H1 (cell line): ENCODE measurements around the gene TMEM163. TPM values are rescaled to one million over a fixed set of nuclear protein-coding genes. Genes with fewer than 3 reads are reported as not detected.

ENCODE experiments used
- CTCF ChIA-PET: fragments of 300-600 bp; sonication (Branson Sonifier 250); formaldehyde crosslinking; loops from one replicate; lab custom pipeline; 2021; ENCODE audit not compliant: partially characterized antibody; lab: Charles Lee
- POLR2A ChIA-PET: fragments of 300-600 bp; sonication (Branson Sonifier 250); formaldehyde crosslinking; loops from one replicate; lab custom pipeline; 2021; ENCODE audit warnings: inconsistent platforms; ENCODE audit not compliant: partially characterized antibody; lab: Charles Lee
- DNase-seq, 2 experiments: peaks; one replicate each; pipeline versions ENCODE4 v3.0.0 to v3.0.0-alpha.2; 2010 to 2022; ENCODE audit warnings: low spot score in 2 of 2, low read depth in 1 of 2, mixed read lengths in 1 of 2
- FAIRE-seq: peaks from 2 replicates; lab custom pipeline; 2011; peaks lifted over from hg19 to GRCh38; lab: Jason Lieb, UNC
- H2AFZ ChIP-seq: 2 replicates; pipeline ENCODE4 v1.8.1; 2012; ENCODE audit warnings: low read length, inconsistent platforms
- H2AK5ac ChIP-seq: 2 replicates; pipeline ENCODE4 v1.6.1; 2013; ENCODE audit warnings: low read depth, low read length
- H2BK120ac ChIP-seq: replicated peaks from 2 replicates; pipeline ENCODE3; 2013; ENCODE audit warnings: low read depth, low read length, inconsistent platforms
- H2BK12ac ChIP-seq: 2 replicates; pipeline ENCODE4 v1.6.1; 2013; ENCODE audit warnings: low read depth, low read length
- H2BK15ac ChIP-seq: 2 replicates; pipeline ENCODE4 v1.6.1; 2013; ENCODE audit warnings: low read length
- H2BK20ac ChIP-seq: 2 replicates; pipeline ENCODE4 v1.6.1; 2013; ENCODE audit warnings: low read length
- H2BK5ac ChIP-seq: 2 replicates; pipeline ENCODE4 v1.6.1; 2013; ENCODE audit warnings: low read depth, low read length
- H3K14ac ChIP-seq: 2 replicates; pipeline ENCODE4 v1.6.1; 2013; ENCODE audit warnings: inconsistent platforms; ENCODE audit not compliant: insufficient read length
- H3K18ac ChIP-seq: 2 replicates; pipeline ENCODE4 v1.6.1; 2013; ENCODE audit warnings: low read length; ENCODE audit errors: extremely low read depth
- H3K23ac ChIP-seq: 2 replicates; pipeline ENCODE4 v1.6.1; 2013; ENCODE audit warnings: inconsistent platforms; ENCODE audit not compliant: insufficient read length
- H3K23me2 ChIP-seq: 2 replicates; pipeline ENCODE4 v1.6.1; 2013; ENCODE audit warnings: low read depth, low read length
- H3K27ac ChIP-seq: 2 replicates; pipeline ENCODE4 v1.6.1; 2011; ENCODE audit warnings: low read depth, low read length, inconsistent platforms
- H3K27me3 ChIP-seq, 4 experiments: replicated peaks in 1 of 4; 1 replicate in 1 of 4; 2 replicates in 3 of 4; pipeline versions ENCODE4 v1.6.1 to v1.8.1; 2011 to 2013; ENCODE audit warnings: low read length in 3 of 4, mild to moderate bottlenecking in 3 of 4, inconsistent platforms in 2 of 4, mixed read lengths in 2 of 4, moderate library complexity in 1 of 4; ENCODE audit not compliant: control insufficient read depth in 3 of 4, insufficient read depth in 3 of 4; ENCODE audit errors: extremely low read depth in 1 of 4
- H3K36me3 ChIP-seq, 4 experiments: 2 replicates each; pipeline versions ENCODE4 v1.6.1 to v1.8.1; 2011 to 2013; ENCODE audit warnings: mild to moderate bottlenecking in 4 of 4, low read length in 3 of 4, moderate library complexity in 2 of 4, control low read depth in 1 of 4, inconsistent platforms in 1 of 4; ENCODE audit not compliant: insufficient read depth in 4 of 4, control insufficient read depth in 2 of 4
- H3K4ac ChIP-seq: replicated peaks from 2 replicates; pipeline ENCODE3; 2013; ENCODE audit warnings: low read length, low read depth, mixed read lengths, inconsistent platforms; ENCODE audit not compliant: insufficient read length
- H3K4me1 ChIP-seq, 4 experiments: replicated peaks in 1 of 4; 1 replicate in 1 of 4; 2 replicates in 3 of 4; pipeline versions ENCODE4 v1.6.1 to v1.8.1; 2011 to 2013; ENCODE audit warnings: low read length in 3 of 4, inconsistent platforms in 2 of 4, mixed read lengths in 1 of 4; ENCODE audit not compliant: insufficient read depth in 4 of 4, control insufficient read depth in 3 of 4
- H3K4me2 ChIP-seq, 2 experiments: 2 replicates each; pipeline versions ENCODE4 v1.6.1 to v1.8.1; 2011 to 2013; ENCODE audit warnings: low read depth in 2 of 2, low read length in 2 of 2, control low read depth in 1 of 2, inconsistent platforms in 1 of 2, mild to moderate bottlenecking in 1 of 2; ENCODE audit not compliant: insufficient read depth in 1 of 2
- H3K4me3 ChIP-seq, 4 experiments: fragments of 200-600, 300-600 bp in 1 of 4; sonication (generic), shearing (Covaris generic), sonication (Bioruptor Twin) in 1 of 4; 2 replicates each; pipeline versions ENCODE4 v1.5.1 to v1.8.1; 2011 to 2016; ENCODE audit warnings: low read length in 4 of 4, low read depth in 3 of 4, control low read depth in 2 of 4, inconsistent platforms in 2 of 4, mild to moderate bottlenecking in 2 of 4, mixed read lengths in 1 of 4, moderate library complexity in 1 of 4; ENCODE audit not compliant: insufficient read depth in 2 of 4; ENCODE audit errors: extremely low read depth in 1 of 4
- H3K56ac ChIP-seq: replicated peaks from 2 replicates; pipeline ENCODE3; 2013; ENCODE audit warnings: low read depth, mild to moderate bottlenecking, mixed read lengths, low read length, inconsistent platforms; ENCODE audit not compliant: insufficient read length
- H3K79me1 ChIP-seq: 2 replicates; pipeline ENCODE4 v1.6.1; 2013; ENCODE audit warnings: low read depth, low read length, control low read depth
- H3K79me2 ChIP-seq, 2 experiments: 2 replicates each; pipeline versions ENCODE4 v1.6.1 to v1.8.1; 2012 to 2013; ENCODE audit warnings: low read length in 2 of 2, mild to moderate bottlenecking in 2 of 2, inconsistent platforms in 1 of 2; ENCODE audit not compliant: insufficient read depth in 2 of 2, control insufficient read depth in 1 of 2
- H3K9ac ChIP-seq, 4 experiments: replicated peaks in 1 of 4; 1 replicate in 1 of 4; 2 replicates in 3 of 4; pipeline versions ENCODE4 v1.6.1 to v1.8.1; 2011 to 2013; ENCODE audit warnings: low read depth in 3 of 4, low read length in 3 of 4, control low read depth in 2 of 4, mild to moderate bottlenecking in 2 of 4, moderate library complexity in 2 of 4, inconsistent platforms in 1 of 4; ENCODE audit errors: extremely low read depth in 1 of 4
- H3K9me3 ChIP-seq, 2 experiments: 2 replicates each; pipeline versions ENCODE4 v1.6.1 to v1.8.1; 2012 to 2013; ENCODE audit warnings: mild to moderate bottlenecking in 2 of 2, moderate library complexity in 2 of 2, control low read depth in 1 of 2, inconsistent platforms in 1 of 2, low read depth in 1 of 2, low read length in 1 of 2, mixed read lengths in 1 of 2; ENCODE audit not compliant: insufficient read depth in 2 of 2
- H4K20me1 ChIP-seq, 2 experiments: replicated peaks in 1 of 2; 2 replicates each; pipeline versions ENCODE3 to v1.8.1; 2011 to 2013; ENCODE audit warnings: inconsistent platforms in 2 of 2, low read length in 2 of 2, mild to moderate bottlenecking in 1 of 2; ENCODE audit not compliant: insufficient read depth in 2 of 2, control insufficient read depth in 1 of 2
- H4K5ac ChIP-seq: 2 replicates; pipeline ENCODE4 v1.6.1; 2013; ENCODE audit warnings: low read length, low read depth, mixed read lengths, inconsistent platforms; ENCODE audit not compliant: insufficient read length
- H4K8ac ChIP-seq: 2 replicates; pipeline ENCODE4 v1.8.0; 2013; ENCODE audit warnings: mild to moderate bottlenecking, moderate library complexity, low read length, inconsistent platforms; ENCODE audit not compliant: insufficient read depth; ENCODE audit errors: extremely low read depth
- H4K91ac ChIP-seq: replicated peaks from 2 replicates; pipeline ENCODE3; 2013; ENCODE audit warnings: low read length, mixed read lengths, inconsistent platforms; ENCODE audit not compliant: insufficient read length
- ASH2L ChIP-seq: fragments of 200-600, 300-600 bp; sonication (generic); IDR thresholded peaks from one replicate; pipeline ENCODE4 v1.7.1; 2017; ENCODE audit warnings: low read length
- ATF3 ChIP-seq: IDR thresholded peaks from 2 replicates; pipeline ENCODE4 v1.6.1; 2011; ENCODE audit warnings: low read depth, mild to moderate bottlenecking, low read length; ENCODE audit not compliant: insufficient read depth
- CEBPB ChIP-seq: IDR thresholded peaks from 2 replicates; pipeline ENCODE4 v1.6.1; 2012; ENCODE audit warnings: low read depth, low read length
- CREB1 ChIP-seq: IDR thresholded peaks from 2 replicates; pipeline ENCODE4 v1.6.1; 2012; ENCODE audit warnings: inconsistent platforms
- NANOG ChIP-seq: IDR thresholded peaks from 2 replicates; pipeline ENCODE4 v1.6.1; 2011; ENCODE audit warnings: low read length, low read depth, mild to moderate bottlenecking, inconsistent platforms; ENCODE audit not compliant: insufficient read depth, poor library complexity, severe bottlenecking
- POLR2AphosphoS5 ChIP-seq: IDR thresholded peaks from 2 replicates; pipeline ENCODE4 v1.6.1; 2011; ENCODE audit warnings: low read depth, low read length
- RXRA ChIP-seq: IDR thresholded peaks from 2 replicates; pipeline ENCODE4 v1.6.1; 2011; ENCODE audit warnings: low read depth, mild to moderate bottlenecking, low read length, moderate library complexity; ENCODE audit not compliant: insufficient read depth
- SIRT6 ChIP-seq: IDR thresholded peaks from one replicate; pipeline ENCODE4 v1.7.1; 2012; ENCODE audit warnings: low read length, inconsistent platforms
- SIX5 ChIP-seq: IDR thresholded peaks from 2 replicates; pipeline ENCODE4 v1.6.1; 2011; ENCODE audit warnings: mild to moderate bottlenecking, low read depth, low read length
- SP2 ChIP-seq: IDR thresholded peaks from 2 replicates; pipeline ENCODE4 v1.6.1; 2012; ENCODE audit warnings: mild to moderate bottlenecking, low read length, inconsistent platforms
- USF2 ChIP-seq: IDR thresholded peaks from 2 replicates; pipeline ENCODE4 v1.6.1; 2011; ENCODE audit warnings: low read length, improper control_type of control experiment
- ZNF274 ChIP-seq: IDR thresholded peaks from 2 replicates; pipeline ENCODE4 v1.7.0; 2012; ENCODE audit warnings: low read length, borderline replicate concordance; ENCODE audit errors: extremely low read depth
- WGBS, 2 experiments: shearing (Covaris generic) in 1 of 2; methylation state at CpG; one replicate each; pipeline versions ENCODE4 v1.1.6 to v1.1.7; 2013 to 2015; ENCODE audit warnings: low lambda C conversion rate in 2 of 2, mixed read lengths in 2 of 2, inconsistent platforms in 1 of 2, low coverage in 1 of 2, missing lambda C conversion rate in 1 of 2; ENCODE audit not compliant: insufficient replicate concordance in 2 of 2, insufficient coverage in 1 of 2, insufficient read length in 1 of 2; ENCODE audit errors: extremely low coverage in 1 of 2, missing lambda C conversion rate in 1 of 2; 5-methylcytosine and 5-hydroxymethylcytosine counted together
- polyA plus RNA-seq, 7 experiments: library from polyadenylated mRNA; depleted of rRNA in 3 of 7; stranded (reverse) in 5 of 7; unstranded in 2 of 7; fragments of >200 nt in 5 of 7; fragments of 200-250 nt in 2 of 7; gene quantifications; 1 replicate in 5 of 7; 2 replicates in 1 of 7; 4 replicates in 1 of 7; pipeline versions ENCODE4 v1.2.1 to v1.2.3, GENCODE V29; 2011 to 2013; ENCODE audit warnings: missing spikeins in 2 of 7, mixed read lengths in 2 of 7
- total RNA-seq: library from RNA; stranded (reverse); fragmentation: NEBNext Ultra II Directional; extraction: Animal tissue kit (Norgen Biotek cat#: 25700); gene quantifications from 2 replicates; pipeline ENCODE4 v1.2.1, GENCODE V29; 2021

Gene TMEM163
- total and polyA plus RNA-seq, 2 of the 8 experiments (the other 6 are each of a cell fraction or from before 2014, with no cell fraction given): 2.8 to 3.2 TPM

- Histone ChIP-seq H3K23ac (no peak overlapping the region), H4K20me1 (no peaks in the 10 kb centered on the region), H3K27ac (no peak overlapping the region), H2AK5ac (no peak overlapping the region), H3K4ac (no peak overlapping the region), H4K5ac (no peak overlapping the region), H2BK12ac (no peak overlapping the region), H3K27me3 (no peaks in the 10 kb centered on the region), H2BK5ac (no peak overlapping the region), H4K91ac (no peak overlapping the region), H3K9me3 (no peaks in the 10 kb centered on the region), H3K56ac (no peak overlapping the region), H3K4me2 (no peak overlapping the region), H2BK15ac (no peak overlapping the region), H2BK120ac (no peak overlapping the region), H3K9ac (no peak overlapping the region), H3K23me2 (no peaks in the 10 kb centered on the region; the same call in 1 of the 2 replicates), H2AFZ (no peak overlapping the region), H3K36me3 (no peaks in the 10 kb centered on the region), H2BK20ac (no peak overlapping the region), H3K4me1 (no peaks in the 10 kb centered on the region; a peak in 1 of 7 replicates), H4K8ac (no peak overlapping the region), H3K14ac (no peak overlapping the region), H3K79me1 (no peaks in the 10 kb centered on the region), H3K18ac (no peak overlapping the region), H3K79me2 (no peaks in the 10 kb centered on the region), H3K4me3 (no peak overlapping the region)
- ChIA-PET CTCF (interaction anchor here (1.5 kb wide), 1 partner anchor 123 kb away, joined by 3 read pairs; no protein-coding TSS in a partner anchor), POLR2A (no interaction called here)
- FAIRE-seq: no peak
- 100% methylated on average over 1 of the region's 1 CpG; no CpG with 5 or more reads in 1 of the 2 experiments for WGBS, 2 experiments
- no peak for DNase-seq
- TF ChIP-seq NANOG: no peak
- no peak for TF ChIP-seq SIRT6
- TF ChIP-seq SP2: no peak
- TF ChIP-seq ASH2L: no peak
- no peak for TF ChIP-seq RXRA
- TF ChIP-seq ZNF274: no peak
- no peak for TF ChIP-seq CREB1
- no peak for TF ChIP-seq CEBPB
- TF ChIP-seq SIX5: no peak
- TF ChIP-seq ATF3: no peak
- no peak for TF ChIP-seq POLR2AphosphoS5
- TF ChIP-seq USF2: no peak
Observed at GRCh38 chr2:134573724-134574123, 145.1 kb downstream of the TMEM163 start.
